IMR-90 (cell line): Measurements from ENCODE around the gene GNRH2. TPM values are rescaled to one million over a fixed set of nuclear protein-coding genes. Genes with fewer than 3 reads are reported as not detected.

Experiments used
- ATAC-seq: fragments of 200-7000 bp; cut with Tn5 transposase; 2 replicates; pipeline ENCODE4 v1.9.1; 2020; ENCODE audit warnings: low read depth, mild to moderate bottlenecking, moderate library complexity
- BruUV-seq: library from RNA; stranded (reverse); fragments of 400-500 nt; replicated peaks from 2 replicates; lab custom pipeline; 2021; lab: Mats Ljungman, UMichigan
- CTCF ChIA-PET: fragments of 300-600 bp; formaldehyde crosslinking; extraction: SDS; loops from one replicate; lab custom pipeline; 2021; ENCODE audit warnings: antibody characterized with exemption; lab: Yijun Ruan, JAX
- POLR2A ChIA-PET: fragments of 300-600 bp; sonication (Branson Sonifier 250); formaldehyde crosslinking; loops from one replicate; lab custom pipeline; 2022; ENCODE audit warnings: antibody characterized with exemption; ENCODE audit not compliant: unreplicated experiment; lab: Charles Lee
- DNase-seq: peaks from one replicate; pipeline ENCODE4 v3.0.0; 2013
- H2AFZ ChIP-seq: replicated peaks from 2 replicates; pipeline ENCODE3; 2013; ENCODE audit warnings: low read length, mild to moderate bottlenecking; ENCODE audit not compliant: poor library complexity
- H2AK5ac ChIP-seq: 2 replicates; pipeline ENCODE4 v1.6.1; 2013; ENCODE audit warnings: low read depth, low read length, inconsistent platforms
- H2AK9ac ChIP-seq: replicated peaks from 2 replicates; pipeline ENCODE3; 2013; ENCODE audit warnings: mild to moderate bottlenecking, low read depth, low read length, moderate library complexity; ENCODE audit not compliant: poor library complexity
- H2BK120ac ChIP-seq: 2 replicates; pipeline ENCODE4 v1.6.1; 2013; ENCODE audit warnings: low read depth, low read length, inconsistent platforms
- H2BK15ac ChIP-seq: 3 replicates; pipeline ENCODE4 v1.6.1; 2013; ENCODE audit warnings: low read depth, low read length, inconsistent platforms
- H2BK20ac ChIP-seq: 2 replicates; pipeline ENCODE4 v1.6.1; 2013; ENCODE audit warnings: low read depth, mild to moderate bottlenecking, inconsistent platforms, low read length, moderate library complexity
- H2BK5ac ChIP-seq: 2 replicates; pipeline ENCODE4 v1.6.1; 2013; ENCODE audit warnings: mild to moderate bottlenecking, low read depth, low read length, inconsistent platforms; ENCODE audit not compliant: poor library complexity, severe bottlenecking
- H3K14ac ChIP-seq: replicated peaks from 2 replicates; pipeline ENCODE4 v1.6.1; 2013; ENCODE audit warnings: low read depth, low read length, inconsistent platforms
- H3K18ac ChIP-seq: 2 replicates; pipeline ENCODE4 v1.6.1; 2013; ENCODE audit warnings: low read depth, low read length, control low read depth
- H3K23ac ChIP-seq: 2 replicates; pipeline ENCODE4 v1.6.1; 2013; ENCODE audit warnings: low read depth, low read length, inconsistent platforms
- H3K27ac ChIP-seq: 2 replicates; pipeline ENCODE4 v1.5.1; 2013; ENCODE audit warnings: mild to moderate bottlenecking, control low read depth, low read length; ENCODE audit not compliant: insufficient read depth
- H3K27me3 ChIP-seq: 2 replicates; pipeline ENCODE4 v1.6.1; 2013; ENCODE audit warnings: low read length; ENCODE audit not compliant: control insufficient read depth, insufficient read depth
- H3K36me3 ChIP-seq: 2 replicates; pipeline ENCODE4 v1.6.1; 2013; ENCODE audit warnings: low read length, mixed read lengths; ENCODE audit not compliant: control insufficient read depth, insufficient read depth
- H3K4ac ChIP-seq: 2 replicates; pipeline ENCODE4 v1.6.1; 2013; ENCODE audit warnings: low read depth, low read length, inconsistent platforms
- H3K4me1 ChIP-seq: 2 replicates; pipeline ENCODE4 v1.6.1; 2013; ENCODE audit warnings: low read length, mixed read lengths; ENCODE audit not compliant: control insufficient read depth, insufficient read depth
- H3K4me2 ChIP-seq: 2 replicates; pipeline ENCODE4 v1.6.1; 2013; ENCODE audit warnings: low read depth, mild to moderate bottlenecking, control low read depth, low read length, moderate library complexity
- H3K4me3 ChIP-seq: 2 replicates; pipeline ENCODE4 v1.5.1; 2013; ENCODE audit warnings: low read depth, mild to moderate bottlenecking, control low read depth, low read length, moderate library complexity; ENCODE audit not compliant: insufficient read depth
- H3K56ac ChIP-seq: 2 replicates; pipeline ENCODE4 v1.6.1; 2013; ENCODE audit warnings: low read length, inconsistent platforms; ENCODE audit not compliant: insufficient read depth; ENCODE audit errors: extremely low read depth
- H3K79me1 ChIP-seq, 2 experiments: 2 replicates each; pipeline ENCODE4 v1.6.1; 2013; ENCODE audit warnings: low read length in 2 of 2, inconsistent platforms in 1 of 2, low read depth in 1 of 2
- H3K9ac ChIP-seq: 2 replicates; pipeline ENCODE4 v1.6.1; 2013; ENCODE audit warnings: low read depth, low read length, control low read depth
- H3K9me1 ChIP-seq: 2 replicates; pipeline ENCODE4 v1.6.1; 2013; ENCODE audit warnings: low read length, inconsistent platforms; ENCODE audit not compliant: insufficient read depth
- H3K9me3 ChIP-seq: 2 replicates; pipeline ENCODE4 v1.6.1; 2013; ENCODE audit warnings: low read length; ENCODE audit not compliant: control insufficient read depth, insufficient read depth
- H4K20me1 ChIP-seq: 2 replicates; pipeline ENCODE4 v1.6.1; 2013; ENCODE audit warnings: low read length, inconsistent platforms; ENCODE audit not compliant: insufficient read depth
- H4K5ac ChIP-seq: 2 replicates; pipeline ENCODE4 v1.6.1; 2013; ENCODE audit warnings: mild to moderate bottlenecking, low read depth, low read length, control low read depth
- H4K8ac ChIP-seq, 2 experiments: 2 replicates each; pipeline ENCODE4 v1.6.1; 2013; ENCODE audit warnings: low read depth in 2 of 2, low read length in 2 of 2, control low read depth in 1 of 2, inconsistent platforms in 1 of 2
- H4K91ac ChIP-seq: 2 replicates; pipeline ENCODE4 v1.6.1; 2013; ENCODE audit warnings: low read depth, low read length, inconsistent platforms; ENCODE audit not compliant: insufficient read depth
- BHLHE40 ChIP-seq: fragments of 150-350 bp; IDR thresholded peaks from 2 replicates; pipeline ENCODE4 v1.6.1; 2016; ENCODE audit warnings: mild to moderate bottlenecking, low read depth, low read length
- CEBPB ChIP-seq: IDR thresholded peaks from 2 replicates; pipeline ENCODE4 v1.6.1; 2012; ENCODE audit warnings: low read depth, low read length, improper control_type of control experiment
- FOS ChIP-seq: fragments of 150-350 bp; IDR thresholded peaks from 2 replicates; pipeline ENCODE4 v1.6.1; 2016; ENCODE audit warnings: low read depth, low read length
- MAFK ChIP-seq: IDR thresholded peaks from 2 replicates; pipeline ENCODE4 v1.6.1; 2012; ENCODE audit warnings: low read depth, low read length, improper control_type of control experiment
- MAZ ChIP-seq: IDR thresholded peaks from 2 replicates; pipeline ENCODE4 v1.6.1; 2012; ENCODE audit warnings: low read depth, mild to moderate bottlenecking, low read length, improper control_type of control experiment, moderate library complexity, borderline replicate concordance
- MXI1 ChIP-seq: IDR thresholded peaks from 2 replicates; pipeline ENCODE4 v1.6.1; 2012; ENCODE audit warnings: low read depth, mild to moderate bottlenecking, low read length, moderate library complexity, borderline replicate concordance
- NFE2L2 ChIP-seq: fragments of 150-350 bp; IDR thresholded peaks from 2 replicates; pipeline ENCODE4 v1.6.1; 2016; ENCODE audit warnings: low read depth, mild to moderate bottlenecking, low read length
- POLR2A ChIP-seq: IDR thresholded peaks from 2 replicates; pipeline ENCODE4 v1.6.1; 2012; ENCODE audit warnings: mild to moderate bottlenecking, low read depth, low read length
- RAD21 ChIP-seq: IDR thresholded peaks from 2 replicates; pipeline ENCODE4 v1.6.1; 2012; ENCODE audit warnings: low read length, improper control_type of control experiment
- RCOR1 ChIP-seq: IDR thresholded peaks from 2 replicates; pipeline ENCODE4 v1.6.1; 2012; ENCODE audit warnings: mild to moderate bottlenecking, low read length, improper control_type of control experiment; ENCODE audit not compliant: insufficient replicate concordance
- RFX5 ChIP-seq: IDR thresholded peaks from 2 replicates; pipeline ENCODE4 v1.8.0; 2012; ENCODE audit warnings: low read depth, mild to moderate bottlenecking, low read length, moderate library complexity
- SMC3 ChIP-seq: fragments of 150-350 bp; IDR thresholded peaks from 2 replicates; pipeline ENCODE4 v1.6.1; 2016; ENCODE audit warnings: low read depth, mild to moderate bottlenecking, antibody characterized with exemption, low read length, moderate library complexity
- WGBS, 2 experiments: methylation state at CpG; one replicate each; pipeline versions ENCODE4 v1.1.5 to v1.1.7; 2013; ENCODE audit warnings: missing lambda C conversion rate in 2 of 2; ENCODE audit not compliant: insufficient read length in 1 of 2; ENCODE audit errors: extremely low coverage in 2 of 2; 5-methylcytosine and 5-hydroxymethylcytosine counted together
- dilution Hi-C: fragments of 300-500 bp; cut with HindIII; formaldehyde crosslinking; loops from one replicate; pipeline ENCODE4 v1.14.3; 2018; ENCODE audit warnings: low sequenced_read_pairs; ENCODE audit not compliant: unreplicated experiment
- in situ Hi-C: fragments of 300-500 bp; cut with MboI; formaldehyde crosslinking; loops from 3 replicates; pipeline ENCODE4 v1.14.3; 2019; ENCODE audit warnings: low sequenced_read_pairs, inconsistent platforms, mixed read lengths
- intact Hi-C: fragments of 100-400 bp; cut with micrococcal nuclease; formaldehyde crosslinking; loops from 2 replicates; pipeline ENCODE4 v1.10.0; 2022
- polyA plus RNA-seq, 3 experiments: library from polyadenylated mRNA; depleted of rRNA; stranded (reverse); fragments of >200 nt; gene quantifications; 2 replicates each; pipeline ENCODE4 v1.2.3, GENCODE V29; 2012; ENCODE audit warnings: low replicate concordance in 1 of 3
- total RNA-seq: library from RNA; depleted of rRNA; stranded (reverse); fragments of >200 nt; gene quantifications from 2 replicates; pipeline ENCODE4 v1.2.3, GENCODE V29; 2012
- TF ChIP-seq, protein P1 (sequence below): conservative IDR thresholded peaks from 2 replicates; pipeline ENCODE4 v1.5.1; 2012; ENCODE audit warnings: mild to moderate bottlenecking, low read depth, low read length, improper control_type of control experiment
- TF ChIP-seq, protein P2 (sequence below): fragments of 150-350 bp; IDR thresholded peaks from 2 replicates; pipeline ENCODE4 v1.6.1; 2016; ENCODE audit warnings: low read depth, mild to moderate bottlenecking, low read length, moderate library complexity, borderline replicate concordance

Gene GNRH2
- total and polyA plus RNA-seq, 2 of the 4 experiments (the other 2 are of a cell fraction), result 0.18 to 0.21 TPM

DNA sequence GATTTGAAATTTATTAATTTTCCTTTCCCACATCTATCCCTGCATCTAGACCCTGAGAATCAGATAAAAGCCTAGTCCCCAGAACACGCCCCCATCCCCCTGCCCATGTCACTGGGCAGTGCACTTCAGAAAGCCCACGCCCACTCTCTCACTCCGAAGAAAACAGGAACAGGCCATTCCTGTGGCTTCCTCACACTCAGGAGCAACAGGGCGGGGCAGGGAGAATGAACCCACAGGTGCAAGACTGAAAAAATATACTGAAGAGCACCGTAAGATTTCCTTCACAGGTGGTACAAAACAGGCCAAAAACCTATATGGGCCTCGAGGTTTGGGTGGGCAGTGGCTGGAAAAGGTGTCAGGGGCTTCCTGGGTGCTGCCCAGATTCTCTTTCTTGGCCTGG is 31.4 kb downstream of the GNRH2 start:
- no peak for ATAC-seq
- ChIA-PET POLR2A (no interaction called here), CTCF (no interaction called here)
- Histone ChIP-seq H3K79me1 (no peaks in the 10 kb centered on the region), H3K56ac (no peak overlapping the region), H4K8ac (no peak overlapping the region), H3K36me3 (no peaks in the 10 kb centered on the region), H3K27ac (no peak overlapping the region), H2BK120ac (no peak overlapping the region), H3K9me3 (no peaks in the 10 kb centered on the region), H4K91ac (no peak overlapping the region), H2AK5ac (no peak overlapping the region), H4K20me1 (no peaks in the 10 kb centered on the region), H3K4ac (no peak overlapping the region), H2BK20ac (no peak overlapping the region), H2AFZ (no peak overlapping the region), H2BK5ac (no peak overlapping the region), H4K5ac (no peak overlapping the region), H3K4me1 (no peaks in the 10 kb centered on the region), H3K27me3 (peaks cover 42% of the 10 kb centered on the region), H2BK15ac (no peak overlapping the region), H3K9ac (no peak overlapping the region), H3K4me2 (no peak overlapping the region), H2AK9ac (no peak overlapping the region), H3K23ac (no peak overlapping the region), H3K9me1 (no peaks in the 10 kb centered on the region), H3K14ac (no peak overlapping the region), H3K4me3 (no peak overlapping the region), H3K18ac (no peak overlapping the region)
- WGBS, 2 experiments, result 61% methylated on average over 3 of the region's 6 CpGs; no CpG with 5 or more reads in 1 of the 2 experiments
- BruUV-seq, result no TSS peak
- DNase-seq, result no peak
- TF ChIP-seq SMC3, result no peak
- no peak for TF ChIP-seq MAFK
- TF ChIP-seq RCOR1, result no peak
- TF ChIP-seq CEBPB, result no peak
- TF ChIP-seq FOS, result no peak
- TF ChIP-seq, protein P1, sequence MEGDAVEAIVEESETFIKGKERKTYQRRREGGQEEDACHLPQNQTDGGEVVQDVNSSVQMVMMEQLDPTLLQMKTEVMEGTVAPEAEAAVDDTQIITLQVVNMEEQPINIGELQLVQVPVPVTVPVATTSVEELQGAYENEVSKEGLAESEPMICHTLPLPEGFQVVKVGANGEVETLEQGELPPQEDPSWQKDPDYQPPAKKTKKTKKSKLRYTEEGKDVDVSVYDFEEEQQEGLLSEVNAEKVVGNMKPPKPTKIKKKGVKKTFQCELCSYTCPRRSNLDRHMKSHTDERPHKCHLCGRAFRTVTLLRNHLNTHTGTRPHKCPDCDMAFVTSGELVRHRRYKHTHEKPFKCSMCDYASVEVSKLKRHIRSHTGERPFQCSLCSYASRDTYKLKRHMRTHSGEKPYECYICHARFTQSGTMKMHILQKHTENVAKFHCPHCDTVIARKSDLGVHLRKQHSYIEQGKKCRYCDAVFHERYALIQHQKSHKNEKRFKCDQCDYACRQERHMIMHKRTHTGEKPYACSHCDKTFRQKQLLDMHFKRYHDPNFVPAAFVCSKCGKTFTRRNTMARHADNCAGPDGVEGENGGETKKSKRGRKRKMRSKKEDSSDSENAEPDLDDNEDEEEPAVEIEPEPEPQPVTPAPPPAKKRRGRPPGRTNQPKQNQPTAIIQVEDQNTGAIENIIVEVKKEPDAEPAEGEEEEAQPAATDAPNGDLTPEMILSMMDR, result no peak
- TF ChIP-seq MXI1, result no peak
- TF ChIP-seq POLR2A, result no peak
- no peak for TF ChIP-seq NFE2L2
- no peak for TF ChIP-seq BHLHE40
- TF ChIP-seq, protein P2, sequence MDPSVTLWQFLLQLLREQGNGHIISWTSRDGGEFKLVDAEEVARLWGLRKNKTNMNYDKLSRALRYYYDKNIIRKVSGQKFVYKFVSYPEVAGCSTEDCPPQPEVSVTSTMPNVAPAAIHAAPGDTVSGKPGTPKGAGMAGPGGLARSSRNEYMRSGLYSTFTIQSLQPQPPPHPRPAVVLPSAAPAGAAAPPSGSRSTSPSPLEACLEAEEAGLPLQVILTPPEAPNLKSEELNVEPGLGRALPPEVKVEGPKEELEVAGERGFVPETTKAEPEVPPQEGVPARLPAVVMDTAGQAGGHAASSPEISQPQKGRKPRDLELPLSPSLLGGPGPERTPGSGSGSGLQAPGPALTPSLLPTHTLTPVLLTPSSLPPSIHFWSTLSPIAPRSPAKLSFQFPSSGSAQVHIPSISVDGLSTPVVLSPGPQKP, result no peak
- no peak for TF ChIP-seq MAZ
- no peak for TF ChIP-seq RAD21
- no peak for TF ChIP-seq RFX5
- intact Hi-C loops (no loop called here), in situ Hi-C loops (no loop called here), dilution Hi-C loops (no loop called here)
